NCI-H1048 (cell line): ENCODE results near the gene GTPBP3.

Experiments used
- DNase-seq: peaks from one replicate; lab custom pipeline; 2025; lab: John Stamatoyannopoulos, UW

The GTPBP3 gene

DNA sequence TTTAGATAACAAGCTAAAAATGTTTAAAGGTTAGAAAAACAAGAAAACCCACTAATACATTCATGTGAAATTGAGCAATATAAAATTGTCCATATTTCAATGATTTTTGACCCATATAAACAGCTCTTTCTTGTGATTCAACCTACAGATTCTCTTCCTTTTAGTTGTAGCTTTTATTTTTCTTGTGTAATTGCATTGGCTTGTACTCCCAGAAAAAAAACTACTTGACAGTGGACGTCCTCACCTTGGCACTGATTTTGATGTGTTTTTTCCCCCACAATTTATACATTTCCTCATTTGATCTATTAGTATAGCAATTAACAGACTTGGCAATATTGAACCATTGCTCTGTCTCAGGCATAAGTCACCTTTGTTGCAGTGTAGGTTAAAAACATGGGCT, 51.9 kb downstream of the GTPBP3 start:
- no peak for DNase-seq

DNA sequence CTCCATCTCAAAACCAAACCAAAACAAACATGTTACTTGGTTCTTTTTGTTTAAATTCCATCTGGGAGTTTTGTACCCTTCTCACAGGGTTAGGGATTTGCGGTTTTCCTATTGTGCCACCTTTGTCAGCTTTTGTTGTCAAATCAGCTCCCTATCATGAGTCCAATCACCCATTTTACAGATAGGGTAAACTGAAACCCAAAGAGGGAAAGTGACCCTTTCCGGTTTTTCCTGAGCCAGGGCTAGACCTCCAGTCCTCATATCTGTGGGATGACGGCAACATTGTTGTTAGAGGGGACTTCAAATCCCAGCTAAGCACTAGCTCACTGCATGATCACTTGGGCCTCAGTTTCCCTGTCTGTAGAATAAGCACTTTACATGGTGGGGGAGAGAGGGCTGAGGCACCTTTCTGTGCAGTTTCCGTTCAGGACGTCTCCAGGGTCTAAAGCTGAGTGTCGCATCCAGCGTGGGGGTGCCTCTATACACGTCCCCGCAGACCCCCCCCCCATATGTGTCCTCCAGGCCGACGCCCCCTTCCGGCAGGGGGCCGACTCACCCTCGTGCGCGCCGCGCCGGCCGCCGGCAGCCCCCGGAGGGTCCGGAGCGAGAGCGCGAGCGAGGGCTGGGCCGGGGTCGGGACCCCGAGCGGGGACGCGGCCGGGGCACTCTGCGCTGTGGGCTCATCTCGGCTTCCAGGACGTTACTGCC, 52.8 kb downstream of the GTPBP3 start:
- no peak for DNase-seq

DNA sequence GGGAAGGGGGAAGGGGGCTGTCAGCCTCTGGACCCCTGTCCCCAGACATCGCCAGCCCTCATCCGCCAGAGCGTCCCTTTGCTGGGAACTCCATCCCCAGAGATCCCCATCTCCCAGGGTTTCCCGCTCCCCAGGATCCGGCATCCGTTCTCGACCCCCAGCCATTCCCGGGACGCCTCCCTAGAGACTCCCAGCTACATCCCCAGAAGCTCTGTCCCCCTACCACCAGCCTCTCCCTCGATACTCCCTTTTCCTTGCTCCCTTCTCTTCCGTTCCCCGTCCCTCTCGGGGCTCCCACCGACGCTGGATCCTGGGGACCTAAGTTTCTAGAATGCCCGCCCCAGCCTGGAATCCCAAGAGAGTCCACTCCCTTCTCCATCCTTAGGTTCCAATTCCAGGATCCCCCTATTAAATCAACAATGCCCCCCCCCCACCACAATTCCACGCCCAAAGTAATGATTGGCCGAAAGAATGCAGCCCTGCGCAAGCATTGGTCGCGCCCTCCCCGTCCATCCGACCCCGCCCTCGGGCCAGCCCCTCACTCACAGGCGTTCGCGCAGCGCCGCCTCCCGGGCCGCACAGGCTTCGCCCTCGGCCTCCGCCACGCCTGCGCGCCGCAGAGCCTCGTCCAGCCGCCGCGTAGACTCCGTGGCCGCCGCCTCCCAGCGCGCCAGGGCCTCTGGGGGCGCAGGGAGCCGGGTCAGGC, 53.5 kb downstream of the GTPBP3 start:
- peak; percentile 84 for DNase-seq

GRCh38 chr19:17391371-17392151, 54.2 kb downstream of the GTPBP3 start:
- DNase-seq, result no peak
